ENCODE results near the gene DEFB110. TPM values are rescaled to one million over a fixed set of nuclear protein-coding genes. Genes with fewer than 3 reads are reported as not detected.

DEFB110 gene
- total RNA-seq: not detected

- ChIA-PET CTCF (no interaction called here), POLR2A (no interaction called here)
- Mint-ChIP-seq H3K27ac (no peak within 1 kb of the TSS), H3K4me1 (ENCODE audit: low read depth) (no peaks in the 10 kb centered on the region), H3K27me3 (ENCODE audit: low read depth) (no peaks in the 10 kb centered on the region), H3K36me3 (ENCODE audit: low read depth) (no peaks in the 10 kb centered on the region), H3K9me3 (ENCODE audit: insufficient read depth) (peaks cover 4% of the 10 kb centered on the region), H3K4me3 (no peak within 1 kb of the TSS)
- no peak for DNase-seq
- no peak for ATAC-seq
These were observed at the start of gene DEFB110 for GRCh38 chr6:50021894-50022293. Gene DEFB110 (minus strand): TSS chr6:50021994. CDS start chr6:50021935, 59 bp downstream.

GRCh38 chr6:50070101-50070500 is 48.3 kb upstream of the DEFB110 start:
- no peaks in the 10 kb centered on the region for H3K4me1 Mint-ChIP-seq (ENCODE audit: low read depth)

GRCh38 chr6:50062051-50062450 is 40.3 kb upstream of the DEFB110 start:
- H3K9me3 Mint-ChIP-seq (ENCODE audit: insufficient read depth): peaks cover 3% of the 10 kb centered on the region
- H3K27ac Mint-ChIP-seq: no peak overlapping the region
- H3K36me3 Mint-ChIP-seq (ENCODE audit: low read depth): no peaks in the 10 kb centered on the region
- POLR2A ChIA-PET: no interaction called here
- no peaks in the 10 kb centered on the region for H3K4me1 Mint-ChIP-seq (ENCODE audit: low read depth)
- CTCF ChIA-PET: no interaction called here
- ATAC-seq (no peak), DNase-seq (no peak)
- H3K27me3 Mint-ChIP-seq (ENCODE audit: low read depth): no peaks in the 10 kb centered on the region
- H3K4me3 Mint-ChIP-seq: no peak overlapping the region

More at GRCh38 chr6:50070101-50070500, 48.3 kb upstream of the DEFB110 start:
- H3K4me3 Mint-ChIP-seq: no peak overlapping the region
- DNase-seq: no peak
- H3K27me3 Mint-ChIP-seq (ENCODE audit: low read depth): no peaks in the 10 kb centered on the region
- CTCF ChIA-PET: no interaction called here
- peaks cover 3% of the 10 kb centered on the region for H3K9me3 Mint-ChIP-seq (ENCODE audit: insufficient read depth)
- ATAC-seq: no peak
- H3K36me3 Mint-ChIP-seq (ENCODE audit: low read depth): no peaks in the 10 kb centered on the region
- H3K27ac Mint-ChIP-seq: no peak overlapping the region
- POLR2A ChIA-PET: no interaction called here

- ATAC-seq (no peak), DNase-seq (no peak)
- ChIA-PET CTCF (no interaction called here), POLR2A (no interaction called here)
- no peak overlapping the region for H3K27ac Mint-ChIP-seq
- H3K36me3 Mint-ChIP-seq (ENCODE audit: low read depth): no peaks in the 10 kb centered on the region
- no peak overlapping the region for H3K4me3 Mint-ChIP-seq
- H3K4me1 Mint-ChIP-seq (ENCODE audit: low read depth): no peaks in the 10 kb centered on the region
- H3K27me3 Mint-ChIP-seq (ENCODE audit: low read depth): no peaks in the 10 kb centered on the region
- H3K9me3 Mint-ChIP-seq (ENCODE audit: insufficient read depth): no peaks in the 10 kb centered on the region
These were observed 34.4 kb upstream of the DEFB110 start for GRCh38 chr6:50056242-50056641.

- no peaks in the 10 kb centered on the region for H3K27me3 Mint-ChIP-seq (ENCODE audit: low read depth)
- no peaks in the 10 kb centered on the region for H3K9me3 Mint-ChIP-seq (ENCODE audit: insufficient read depth)
- CTCF ChIA-PET: no interaction called here
- DNase-seq (no peak), ATAC-seq (no peak)
- no peak within 1 kb of the TSS for H3K27ac Mint-ChIP-seq
- H3K4me3 Mint-ChIP-seq: no peak within 1 kb of the TSS
- no peaks in the 10 kb centered on the region for H3K36me3 Mint-ChIP-seq (ENCODE audit: low read depth)
- no peaks in the 10 kb centered on the region for H3K4me1 Mint-ChIP-seq (ENCODE audit: low read depth)
- POLR2A ChIA-PET: no interaction called here
These were observed 28.0 kb upstream of the DEFB110 start, which contains the start of gene DEFB112 for GRCh38 chr6:50049829-50050228. Gene DEFB112 (minus strand): TSS chr6:50049929. CDS start chr6:50049869, 60 bp downstream.

GRCh38 chr6:50047026-50047425 is 25.2 kb upstream of the DEFB110 start:
- ATAC-seq (no peak), DNase-seq (no peak)
- ChIA-PET POLR2A (no interaction called here), CTCF (no interaction called here)
- no peaks in the 10 kb centered on the region for H3K9me3 Mint-ChIP-seq (ENCODE audit: insufficient read depth)
- H3K27me3 Mint-ChIP-seq (ENCODE audit: low read depth): no peaks in the 10 kb centered on the region
- no peaks in the 10 kb centered on the region for H3K36me3 Mint-ChIP-seq (ENCODE audit: low read depth)
- no peak overlapping the region for H3K4me3 Mint-ChIP-seq
- no peak overlapping the region for H3K27ac Mint-ChIP-seq
- no peaks in the 10 kb centered on the region for H3K4me1 Mint-ChIP-seq (ENCODE audit: low read depth)

GRCh38 chr6:50030777-50031562 is 9.2 kb upstream of the DEFB110 start:
- CTCF ChIA-PET: no interaction called here
- no peaks in the 10 kb centered on the region for H3K4me1 Mint-ChIP-seq (ENCODE audit: low read depth)
- no peak overlapping the region for H3K4me3 Mint-ChIP-seq
- no peaks in the 10 kb centered on the region for H3K27me3 Mint-ChIP-seq (ENCODE audit: low read depth)
- ATAC-seq (no peak), DNase-seq (no peak)
- no peak overlapping the region for H3K27ac Mint-ChIP-seq
- POLR2A ChIA-PET: no interaction called here
- H3K36me3 Mint-ChIP-seq (ENCODE audit: low read depth): no peaks in the 10 kb centered on the region
- H3K9me3 Mint-ChIP-seq (ENCODE audit: insufficient read depth): no peaks in the 10 kb centered on the region

GRCh38 chr6:50030350-50030749 is 8.6 kb upstream of the DEFB110 start:
- no peak overlapping the region for H3K27ac Mint-ChIP-seq
- no peaks in the 10 kb centered on the region for H3K9me3 Mint-ChIP-seq (ENCODE audit: insufficient read depth)
- no peaks in the 10 kb centered on the region for H3K27me3 Mint-ChIP-seq (ENCODE audit: low read depth)
- ATAC-seq: no peak
- H3K4me3 Mint-ChIP-seq: no peak overlapping the region
- ChIA-PET POLR2A (no interaction called here), CTCF (no interaction called here)
- H3K36me3 Mint-ChIP-seq (ENCODE audit: low read depth): no peaks in the 10 kb centered on the region
- DNase-seq: no peak
- H3K4me1 Mint-ChIP-seq (ENCODE audit: low read depth): no peaks in the 10 kb centered on the region

- DNase-seq: no peak
- Mint-ChIP-seq H3K27me3 (ENCODE audit: low read depth) (no peaks in the 10 kb centered on the region), H3K27ac (no peak overlapping the region), H3K9me3 (ENCODE audit: insufficient read depth) (no peaks in the 10 kb centered on the region), H3K36me3 (ENCODE audit: low read depth) (no peaks in the 10 kb centered on the region), H3K4me3 (no peak overlapping the region), H3K4me1 (ENCODE audit: low read depth) (no peaks in the 10 kb centered on the region)
- POLR2A ChIA-PET: no interaction called here
- no peak for ATAC-seq
- CTCF ChIA-PET: no interaction called here
These were observed 3.5 kb upstream of the DEFB110 start for GRCh38 chr6:50025258-50025657.

GRCh38 chr6:50007819-50008218 is 14.0 kb downstream of the DEFB110 start:
- DNase-seq (no peak), ATAC-seq (no peak)
- ChIA-PET CTCF (no interaction called here), POLR2A (no interaction called here)
- Mint-ChIP-seq H3K9me3 (ENCODE audit: insufficient read depth) (no peaks in the 10 kb centered on the region), H3K4me1 (ENCODE audit: low read depth) (no peaks in the 10 kb centered on the region), H3K27ac (no peak overlapping the region), H3K36me3 (ENCODE audit: low read depth) (no peaks in the 10 kb centered on the region), H3K4me3 (no peak overlapping the region), H3K27me3 (ENCODE audit: low read depth) (no peaks in the 10 kb centered on the region)

GRCh38 chr6:50003139-50003538 is 18.7 kb downstream of the DEFB110 start:
- H3K27me3 Mint-ChIP-seq (ENCODE audit: low read depth): no peaks in the 10 kb centered on the region
- no peaks in the 10 kb centered on the region for H3K4me1 Mint-ChIP-seq (ENCODE audit: low read depth)
- H3K27ac Mint-ChIP-seq: no peak overlapping the region
- no peak overlapping the region for H3K4me3 Mint-ChIP-seq
- no peak for ATAC-seq
- DNase-seq: no peak
- ChIA-PET POLR2A (no interaction called here), CTCF (no interaction called here)
- no peaks in the 10 kb centered on the region for H3K9me3 Mint-ChIP-seq (ENCODE audit: insufficient read depth)
- no peaks in the 10 kb centered on the region for H3K36me3 Mint-ChIP-seq (ENCODE audit: low read depth)

- ChIA-PET CTCF (no interaction called here), POLR2A (no interaction called here)
- Mint-ChIP-seq H3K4me1 (ENCODE audit: low read depth) (no peaks in the 10 kb centered on the region), H3K9me3 (ENCODE audit: insufficient read depth) (no peaks in the 10 kb centered on the region), H3K27ac (no peak overlapping the region), H3K36me3 (ENCODE audit: low read depth) (no peaks in the 10 kb centered on the region), H3K4me3 (no peak overlapping the region), H3K27me3 (ENCODE audit: low read depth) (no peaks in the 10 kb centered on the region)
- DNase-seq (no peak), ATAC-seq (no peak)
These were observed 26.5 kb downstream of the DEFB110 start for GRCh38 chr6:49995278-49995677.

- ChIA-PET POLR2A (no interaction called here), CTCF (no interaction called here)
- Mint-ChIP-seq H3K27me3 (ENCODE audit: low read depth) (no peaks in the 10 kb centered on the region), H3K9me3 (ENCODE audit: insufficient read depth) (no peaks in the 10 kb centered on the region), H3K36me3 (ENCODE audit: low read depth) (no peaks in the 10 kb centered on the region), H3K27ac (no peak overlapping the region), H3K4me3 (no peak overlapping the region), H3K4me1 (ENCODE audit: low read depth) (no peaks in the 10 kb centered on the region)
- ATAC-seq (no peak), DNase-seq (no peak)
These were observed 32.9 kb downstream of the DEFB110 start for GRCh38 chr6:49988900-49989299.
